ENCODE results near the gene HSPA5.
"Not testable (repeated sequence)": the region's sequence is repeated elsewhere in the genome, so short reads cannot be mapped to it uniquely, and the experiment has no call there.

HSPA5 gene

GRCh38 chr9:125202846-125203618 lies 38.1 kb downstream of the HSPA5 start:
- Histone ChIP-seq H3K27me3 (ENCODE audit: control insufficient read depth, low read length) (no peaks in the 10 kb centered on the region), H3K79me2 (ENCODE audit: control insufficient read depth, low read length) (peaks cover 12% of the 10 kb centered on the region), H3F3A (ENCODE audit: control insufficient read depth, insufficient read depth) (0 out of 2 replicates have a peak, but pooled peaks cover 3% of the 10 kb centered on the region), H4K20me1 (ENCODE audit: control insufficient read depth, insufficient read depth, low read depth, low read length) (no peaks in the 10 kb centered on the region), H3K4me1 (ENCODE audit: control insufficient read depth, low read length) (peaks cover 13% of the 10 kb centered on the region), H3K36me3 (ENCODE audit: control insufficient read depth, low read length) (peaks cover 27% of the 10 kb centered on the region), H3K9me2 (replicated peaks; ENCODE audit: control insufficient read depth, low read length) (no peaks in the 10 kb centered on the region), H3K4me2 (ENCODE audit: low read length) (no peak overlapping the region), H3K9me3 (ENCODE audit: control insufficient read depth, insufficient read depth, low read length) (no peaks in the 10 kb centered on the region), H3K27ac (ENCODE audit: low read depth, low read length) (no peak overlapping the region), H3K4me3 (ENCODE audit: low read length) (no peak overlapping the region)
- TF ChIP-seq CTCF (IDR thresholded peaks at IDR 0.05; ENCODE audit: low read depth, low read length, poor library complexity, severe bottlenecking): peak; percentile 9
- TF ChIP-seq EZH2phosphoT487 (IDR thresholded peaks at IDR 0.05; ENCODE audit: borderline replicate concordance, low read length): no peak

GRCh38 chr9:125200216-125201047 lies 40.7 kb downstream of the HSPA5 start, which contains the start of gene RABEPK:
Gene RABEPK, plus strand, starts transcription at chr9:125200542. Its CDS starts 2,472 bp downstream, at chr9:125203014.
- no peaks in the 10 kb centered on the region for H3K9me2 ChIP-seq (replicated peaks; ENCODE audit: control insufficient read depth, low read length)
- H3K79me2 ChIP-seq (ENCODE audit: control insufficient read depth, low read length): peaks cover 12% of the 10 kb centered on the region
- no peaks in the 10 kb centered on the region for H3K9me3 ChIP-seq (ENCODE audit: control insufficient read depth, insufficient read depth, low read length)
- H3K27ac ChIP-seq (ENCODE audit: low read depth, low read length): peak within 1 kb of the TSS; percentile 65
- H3K27me3 ChIP-seq (ENCODE audit: control insufficient read depth, low read length): 0 out of 2 replicates have a peak, but pooled peaks cover 3% of the 10 kb centered on the region
- H3K4me3 ChIP-seq (ENCODE audit: low read length): peak within 1 kb of the TSS; percentile 76
- peaks cover 15% of the 10 kb centered on the region for H3K36me3 ChIP-seq (ENCODE audit: control insufficient read depth, low read length)
- peaks cover 8% of the 10 kb centered on the region; the same call in 1 of the 2 replicates for H3F3A ChIP-seq (ENCODE audit: control insufficient read depth, insufficient read depth)
- peaks cover 17% of the 10 kb centered on the region for H3K4me1 ChIP-seq (ENCODE audit: control insufficient read depth, low read length)
- no peak for TF ChIP-seq EZH2phosphoT487 (IDR thresholded peaks at IDR 0.05; ENCODE audit: borderline replicate concordance, low read length)
- no peak for TF ChIP-seq CTCF (IDR thresholded peaks at IDR 0.05; ENCODE audit: low read depth, low read length, poor library complexity, severe bottlenecking)
- peak within 1 kb of the TSS; percentile 92 for H3K4me2 ChIP-seq (ENCODE audit: low read length)
- no peaks in the 10 kb centered on the region for H4K20me1 ChIP-seq (ENCODE audit: control insufficient read depth, insufficient read depth, low read depth, low read length)

GRCh38 chr9:125195591-125195990 lies 45.6 kb downstream of the HSPA5 start:
- H3K36me3 ChIP-seq (ENCODE audit: control insufficient read depth, low read length); H3K27me3 ChIP-seq (ENCODE audit: control insufficient read depth, low read length); H3K9me3 ChIP-seq (ENCODE audit: control insufficient read depth, insufficient read depth, low read length); H3K4me3 ChIP-seq (ENCODE audit: low read length); H3F3A ChIP-seq (ENCODE audit: control insufficient read depth, insufficient read depth); H3K79me2 ChIP-seq (ENCODE audit: control insufficient read depth, low read length); H3K9me2 ChIP-seq (replicated peaks; ENCODE audit: control insufficient read depth, low read length); H4K20me1 ChIP-seq (ENCODE audit: control insufficient read depth, insufficient read depth, low read depth, low read length); H3K27ac ChIP-seq (ENCODE audit: low read depth, low read length): not testable (repeated sequence)
- H3K4me1 ChIP-seq (ENCODE audit: control insufficient read depth, low read length): peaks cover 29% of the 10 kb centered on the region
- H3K4me2 ChIP-seq (ENCODE audit: low read length): peak overlapping the region; percentile 39; the same call in 1 of the 2 replicates

GRCh38 chr9:125194466-125194865 lies 46.7 kb downstream of the HSPA5 start:
- not testable (repeated sequence) for H3F3A ChIP-seq (ENCODE audit: control insufficient read depth, insufficient read depth); H3K27ac ChIP-seq (ENCODE audit: low read depth, low read length); H3K36me3 ChIP-seq (ENCODE audit: control insufficient read depth, low read length); H3K27me3 ChIP-seq (ENCODE audit: control insufficient read depth, low read length); H3K9me3 ChIP-seq (ENCODE audit: control insufficient read depth, insufficient read depth, low read length); H4K20me1 ChIP-seq (ENCODE audit: control insufficient read depth, insufficient read depth, low read depth, low read length); H3K9me2 ChIP-seq (replicated peaks; ENCODE audit: control insufficient read depth, low read length)
- Histone ChIP-seq H3K4me2 (ENCODE audit: low read length) (peak overlapping the region; percentile 39), H3K4me1 (ENCODE audit: control insufficient read depth, low read length) (peaks cover 31% of the 10 kb centered on the region), H3K4me3 (ENCODE audit: low read length) (peak overlapping the region; percentile 28; the same call in 1 of the 2 replicates), H3K79me2 (ENCODE audit: control insufficient read depth, low read length) (peaks cover 14% of the 10 kb centered on the region)

All from DOHH2 (cell line).